SK-N-SH (cell line): ENCODE measurements around the gene LPP.

Source experiments
- EP300 ChIP-seq, 2 experiments: IDR thresholded peaks; 2 replicates each; pipeline versions ENCODE4 v1.4.0 to v1.6.1; 2012; ENCODE audit warnings: borderline replicate concordance in 1 of 2, low read depth in 1 of 2, low read length in 1 of 2
- EZH2phosphoT487 ChIP-seq: fragments of 200-600 bp; sonication (generic); IDR thresholded peaks from 2 replicates; pipeline ENCODE4 v1.6.1; 2017; ENCODE audit warnings: low read depth, mixed run types, mild to moderate bottlenecking, antibody characterized with exemption, moderate library complexity, borderline replicate concordance
- FOXJ3 ChIP-seq: sonication (generic); formaldehyde crosslinking; IDR thresholded peaks from 2 replicates; pipeline ENCODE4 v1.5.1; 2020; ENCODE audit warnings: mild to moderate bottlenecking, missing genetic modification reagents
- MXI1 ChIP-seq: IDR thresholded peaks from 2 replicates; pipeline ENCODE4 v1.6.1; 2012; ENCODE audit warnings: mild to moderate bottlenecking, low read depth, low read length, improper control_type of control experiment
- NFIC ChIP-seq: IDR thresholded peaks from 2 replicates; pipeline ENCODE4 v1.4.0; 2012; ENCODE audit warnings: borderline replicate concordance
- RAD21 ChIP-seq: IDR thresholded peaks from 2 replicates; pipeline ENCODE4 v1.6.1; 2012; ENCODE audit warnings: mild to moderate bottlenecking, low read length
- SIN3A ChIP-seq: IDR thresholded peaks from 2 replicates; pipeline ENCODE4 v1.6.1; 2012; ENCODE audit warnings: low read depth, mild to moderate bottlenecking, low read length, moderate library complexity, borderline replicate concordance
- TAF1 ChIP-seq: IDR thresholded peaks from 2 replicates; pipeline ENCODE4 v1.6.1; 2012; ENCODE audit warnings: low read depth, mild to moderate bottlenecking, low read length, moderate library complexity, borderline replicate concordance
- TF ChIP-seq, protein P1 (sequence below): fragments of 200-600 bp; sonication (generic); IDR thresholded peaks from 2 replicates; pipeline ENCODE4 v1.6.1; 2017; ENCODE audit warnings: antibody characterized with exemption, mild to moderate bottlenecking, moderate library complexity
- TF ChIP-seq, protein P2 (sequence below): IDR thresholded peaks from 2 replicates; pipeline ENCODE4 v1.4.0; 2012; ENCODE audit warnings: low read depth

GRCh38 chr3:188700501-188700900 lies 546.5 kb downstream of the LPP start:
- TF ChIP-seq, protein P1, sequence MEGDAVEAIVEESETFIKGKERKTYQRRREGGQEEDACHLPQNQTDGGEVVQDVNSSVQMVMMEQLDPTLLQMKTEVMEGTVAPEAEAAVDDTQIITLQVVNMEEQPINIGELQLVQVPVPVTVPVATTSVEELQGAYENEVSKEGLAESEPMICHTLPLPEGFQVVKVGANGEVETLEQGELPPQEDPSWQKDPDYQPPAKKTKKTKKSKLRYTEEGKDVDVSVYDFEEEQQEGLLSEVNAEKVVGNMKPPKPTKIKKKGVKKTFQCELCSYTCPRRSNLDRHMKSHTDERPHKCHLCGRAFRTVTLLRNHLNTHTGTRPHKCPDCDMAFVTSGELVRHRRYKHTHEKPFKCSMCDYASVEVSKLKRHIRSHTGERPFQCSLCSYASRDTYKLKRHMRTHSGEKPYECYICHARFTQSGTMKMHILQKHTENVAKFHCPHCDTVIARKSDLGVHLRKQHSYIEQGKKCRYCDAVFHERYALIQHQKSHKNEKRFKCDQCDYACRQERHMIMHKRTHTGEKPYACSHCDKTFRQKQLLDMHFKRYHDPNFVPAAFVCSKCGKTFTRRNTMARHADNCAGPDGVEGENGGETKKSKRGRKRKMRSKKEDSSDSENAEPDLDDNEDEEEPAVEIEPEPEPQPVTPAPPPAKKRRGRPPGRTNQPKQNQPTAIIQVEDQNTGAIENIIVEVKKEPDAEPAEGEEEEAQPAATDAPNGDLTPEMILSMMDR = no peak
- TF ChIP-seq TAF1 (no peak), EZH2phosphoT487 (no peak), SIN3A (no peak), RAD21 (no peak), NFIC (no peak), MXI1 (no peak), FOXJ3 (no peak), EP300 (IDR thresholded peaks at IDR 0.05; ENCODE audit: borderline replicate concordance in 1 of 2, low read depth in 1 of 2, low read length in 1 of 2) (no peak)
- TF ChIP-seq, protein P2, sequence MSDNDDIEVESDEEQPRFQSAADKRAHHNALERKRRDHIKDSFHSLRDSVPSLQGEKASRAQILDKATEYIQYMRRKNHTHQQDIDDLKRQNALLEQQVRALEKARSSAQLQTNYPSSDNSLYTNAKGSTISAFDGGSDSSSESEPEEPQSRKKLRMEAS = no peak
